Upper lobe of left lung (tissue), 6 donors: Measurements from ENCODE around the gene TMTC1. TPM values are rescaled to one million over a fixed set of nuclear protein-coding genes. Genes with fewer than 3 reads are reported as not detected.

Source experiments
- ATAC-seq, 2 donors: fragments of 200-7000 bp; cut with Tn5 transposase; one replicate each; pipeline ENCODE4 v1.9.1; 2022; ENCODE audit warnings: mild to moderate bottlenecking in 2 of 2, moderate library complexity in 2 of 2; ENCODE audit not compliant: low FRiP score in 2 of 2
- DNase-seq, 2 donors: peaks; one replicate each; pipeline ENCODE4 v3.0.0-alpha.2; 2019 to 2020
- H3K27ac ChIP-seq, 4 donors: fragments of 200-600 bp; sonication (generic); one replicate each; pipeline ENCODE4 v1.5.1; 2016 to 2019
- H3K27me3 ChIP-seq, 4 donors: fragments of 200-600 bp; sonication (generic); one replicate each; pipeline ENCODE4 v1.5.1; 2017 to 2019
- H3K36me3 ChIP-seq, 4 donors: fragments of 200-600 bp; sonication (generic); one replicate each; pipeline ENCODE4 v1.5.1; 2016 to 2019
- H3K4me1 ChIP-seq, 4 donors: fragments of 200-600 bp; sonication (generic); one replicate each; pipeline ENCODE4 v1.5.1; 2018 to 2019
- H3K4me3 ChIP-seq, 4 donors: fragments of 200-600 bp; sonication (generic); one replicate each; pipeline ENCODE4 v1.5.1; 2017 to 2019; ENCODE audit warnings: mild to moderate bottlenecking in 2 of 4, moderate library complexity in 1 of 4
- H3K9me3 ChIP-seq, 4 donors: fragments of 200-600 bp; sonication (generic); one replicate each; pipeline ENCODE4 v1.5.1; 2018 to 2019
- CTCF ChIP-seq, 6 experiments: fragments of 450-650 bp in 4 of 6; fragments of 200-600 bp in 2 of 6; sonication (generic) in 2 of 6; IDR thresholded peaks; one replicate each; pipeline ENCODE4 v1.5.1; 2016 to 2019; ENCODE audit warnings: antibody characterized with exemption in 6 of 6
- EP300 ChIP-seq, 4 donors: sonication (generic); formaldehyde crosslinking; IDR thresholded peaks; one replicate each; pipeline ENCODE4 v1.5.1; 2017; ENCODE audit warnings: antibody characterized with exemption in 4 of 4, control low read depth in 2 of 4
- POLR2A ChIP-seq, 4 donors: fragments of 450-650 bp; IDR thresholded peaks; one replicate each; pipeline ENCODE4 v1.5.1; 2016 to 2017; ENCODE audit warnings: antibody characterized with exemption in 4 of 4, mild to moderate bottlenecking in 2 of 4
- POLR2AphosphoS5 ChIP-seq, 2 donors: sonication (generic); formaldehyde crosslinking; IDR thresholded peaks; one replicate each; pipeline ENCODE4 v1.5.1; 2017; ENCODE audit warnings: antibody characterized with exemption in 2 of 2
- WGBS, 2 donors: methylation state at CpG; one replicate each; pipeline ENCODE4 v1.1.5; 2017 to 2018; 5-methylcytosine and 5-hydroxymethylcytosine counted together
- total RNA-seq, 6 donors: library from RNA; depleted of rRNA in 4 of 6; stranded (reverse); fragments of >200 nt in 4 of 6; gene quantifications; one replicate each; pipeline versions ENCODE4 v1.1.0 to v1.2.1, GENCODE V29; 2016 to 2021
- donor health status: DM: no; HTN: no; CAD: no; lungs with moderate emphysema.
- donor health status: DM: no; HTN: yes; CAD: no; lungs with severe emphysema.

The TMTC1 gene
- total RNA-seq, 6 donors from 2014 or later, result 25.1 to 39.3 (median 29.7) TPM

GRCh38 chr12:29742646-29743045, 41.1 kb downstream of the TMTC1 start:
- DNase-seq, result no peak
- ATAC-seq, result no peak
- H3K4me1 ChIP-seq, result peaks cover 0 to 9% (median 1%) of the 10 kb centered on the region in 4 donors
- TF ChIP-seq POLR2A (IDR thresholded peaks at IDR 0.05), result no peak
- no peak for TF ChIP-seq EP300 (IDR thresholded peaks at IDR 0.05)
- no peak for TF ChIP-seq CTCF (IDR thresholded peaks at IDR 0.05)
- TF ChIP-seq POLR2AphosphoS5 (IDR thresholded peaks at IDR 0.05), result no peak
- H3K9me3 ChIP-seq, result no peaks in the 10 kb centered on the region
- 94% methylated on average over 1 of the region's 1 CpG for WGBS, 2 donors
- no peak overlapping the region for H3K27ac ChIP-seq
- peaks cover 0 to 3% (median 0%) of the 10 kb centered on the region in 4 donors for H3K36me3 ChIP-seq
- no peaks in the 10 kb centered on the region for H3K27me3 ChIP-seq
- no peak overlapping the region for H3K4me3 ChIP-seq

DNA sequence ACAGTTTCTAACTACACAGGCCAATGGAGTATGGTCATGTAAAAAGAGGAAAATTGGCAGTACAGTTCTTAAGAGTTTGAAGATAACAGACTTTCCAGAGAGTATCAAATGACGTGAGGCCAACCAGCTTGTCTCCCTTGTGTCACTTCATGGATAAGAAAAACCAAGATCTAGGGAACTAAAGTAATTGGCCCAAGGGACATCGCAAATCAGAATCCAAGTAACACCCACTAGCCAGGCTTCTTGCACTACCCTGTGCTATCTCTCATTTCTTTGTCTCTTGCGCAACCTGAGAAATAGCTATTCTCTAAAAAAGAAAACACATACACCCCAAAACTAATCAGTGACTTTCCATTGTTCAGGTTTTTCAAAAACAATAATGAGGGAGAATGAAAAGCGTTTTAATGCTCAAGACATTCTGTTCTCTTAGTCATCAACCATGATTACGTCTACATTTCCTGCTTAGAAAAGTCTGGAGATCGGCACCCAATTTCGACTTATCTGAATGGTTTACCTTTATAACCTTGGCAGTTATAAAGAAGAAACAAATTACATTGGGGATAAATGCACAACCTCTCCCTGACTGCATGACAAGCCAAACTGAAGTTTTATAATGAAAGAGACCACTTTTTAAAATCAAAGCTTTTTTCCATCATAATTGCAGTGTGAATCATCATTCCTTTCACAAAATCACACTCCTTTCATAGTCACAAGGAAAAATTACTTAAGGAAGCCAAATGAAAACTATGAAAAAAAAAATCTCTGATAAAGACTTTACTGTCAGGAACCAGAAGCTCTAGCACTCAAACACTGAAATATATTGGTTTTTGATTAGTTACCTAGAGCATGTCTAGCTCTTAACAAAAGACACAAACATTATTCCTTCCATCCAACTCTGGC, 42.1 kb downstream of the TMTC1 start:
- H3K9me3 ChIP-seq, result no peaks in the 10 kb centered on the region
- no peaks in the 10 kb centered on the region for H3K27me3 ChIP-seq
- peak in 1 of 2 donors; percentile 75 for ATAC-seq
- no peak for DNase-seq
- H3K27ac ChIP-seq, result peak overlapping the region in 3 of 4 donors; percentile 6 to 54 (median 21)
- TF ChIP-seq POLR2A (IDR thresholded peaks at IDR 0.05) (no peak), EP300 (IDR thresholded peaks at IDR 0.05) (no peak), CTCF (IDR thresholded peaks at IDR 0.05) (no peak), POLR2AphosphoS5 (IDR thresholded peaks at IDR 0.05) (no peak)
- WGBS, 2 donors, result 76 to 89% methylated on average over 7 of the region's 7 CpGs
- peaks cover 0 to 3% (median 0%) of the 10 kb centered on the region in 4 donors for H3K36me3 ChIP-seq
- H3K4me1 ChIP-seq, result peaks cover 0 to 14% (median 4%) of the 10 kb centered on the region in 4 donors
- H3K4me3 ChIP-seq, result no peak overlapping the region

GRCh38 chr12:29739279-29739991, 44.3 kb downstream of the TMTC1 start:
- Histone ChIP-seq H3K4me1 (peaks cover 0 to 14% (median 4%) of the 10 kb centered on the region in 4 donors), H3K4me3 (no peak overlapping the region), H3K27ac (no peak overlapping the region), H3K9me3 (no peaks in the 10 kb centered on the region), H3K27me3 (no peaks in the 10 kb centered on the region), H3K36me3 (no peaks in the 10 kb centered on the region)
- TF ChIP-seq POLR2A (IDR thresholded peaks at IDR 0.05) (no peak), EP300 (IDR thresholded peaks at IDR 0.05) (no peak), POLR2AphosphoS5 (IDR thresholded peaks at IDR 0.05) (no peak), CTCF (IDR thresholded peaks at IDR 0.05) (no peak)
- WGBS, 2 donors, result 83 to 88% methylated on average over 10 of the region's 10 CpGs
- DNase-seq (no peak), ATAC-seq (peak in 1 of 2 donors; percentile 42)

DNA sequence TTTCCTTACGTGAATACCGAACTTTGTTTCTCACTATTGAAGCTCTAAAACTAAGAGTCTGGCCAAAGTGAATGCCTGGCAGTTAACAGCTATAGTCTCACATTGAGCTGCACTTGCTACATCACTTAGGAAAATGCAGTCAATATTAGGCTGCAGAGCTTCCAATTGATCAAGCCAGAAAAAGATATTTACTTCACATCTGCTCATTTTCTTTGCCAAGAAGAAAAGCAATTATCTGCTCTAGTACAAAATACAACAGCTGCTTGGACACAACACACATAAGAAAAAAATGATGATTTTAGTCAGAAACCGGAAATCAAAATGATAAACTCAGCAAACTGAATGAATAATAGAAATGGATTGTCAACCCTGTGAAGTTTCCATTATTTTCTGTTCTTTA, 45.4 kb downstream of the TMTC1 start:
- ATAC-seq, result peak in 1 of 2 donors; percentile 24
- Histone ChIP-seq H3K27me3 (no peaks in the 10 kb centered on the region), H3K27ac (no peak overlapping the region), H3K4me1 (peaks cover 0 to 14% (median 4%) of the 10 kb centered on the region in 4 donors), H3K9me3 (no peaks in the 10 kb centered on the region), H3K36me3 (no peaks in the 10 kb centered on the region), H3K4me3 (no peak overlapping the region)
- no peak for DNase-seq
- no peak for TF ChIP-seq POLR2AphosphoS5 (IDR thresholded peaks at IDR 0.05)
- no peak for TF ChIP-seq EP300 (IDR thresholded peaks at IDR 0.05)
- TF ChIP-seq CTCF (IDR thresholded peaks at IDR 0.05), result no peak
- WGBS, 2 donors, result 78% methylated on average over 3 of the region's 3 CpGs
